ENCODE measurements around the gene UCN3. TPM values are rescaled to one million over a fixed set of nuclear protein-coding genes. Genes with fewer than 3 reads are reported as not detected.
"Not testable (repeated sequence)": the region's sequence is repeated elsewhere in the genome, so short reads cannot be mapped to it uniquely, and the experiment has no call there.

Gene UCN3
- total RNA-seq, 2 experiments from 2014 or later, result not detected

DNA sequence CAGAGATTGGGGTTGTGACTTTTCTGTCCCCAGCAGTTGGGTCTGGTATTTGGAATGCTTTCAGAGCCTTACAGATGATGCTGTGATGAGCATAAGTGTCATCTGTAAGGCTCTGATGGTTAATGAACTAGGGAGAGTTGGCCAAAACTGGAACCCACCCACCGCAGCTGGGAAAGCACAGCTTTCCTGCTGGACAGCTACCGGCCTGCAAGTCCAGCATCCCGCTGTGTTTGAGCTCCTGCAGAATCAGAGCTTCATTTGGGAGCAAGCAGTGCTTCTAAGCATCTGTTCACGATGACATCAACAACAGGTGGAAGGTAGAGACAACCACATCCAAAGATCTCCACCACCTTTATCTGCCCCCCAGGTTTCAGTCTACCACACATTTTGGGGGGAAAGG, 11.7 kb downstream of the UCN3 start:
- Histone ChIP-seq H3K4me3 (ENCODE audit: low read length) (no peak overlapping the region), H3K27me3 (ENCODE audit: control insufficient read depth in 1 of 2, insufficient read depth in 2 of 2, low read length in 2 of 2) (no peaks in the 10 kb centered on the region), H3K9me3 (ENCODE audit: control insufficient read depth in 1 of 2, insufficient read depth in 1 of 2, low read length in 2 of 2) (no peaks in the 10 kb centered on the region), H3K36me3 (ENCODE audit: insufficient read depth, low read length) (no peaks in the 10 kb centered on the region), H3K27ac (ENCODE audit: low read depth in 1 of 2, low read length in 2 of 2) (no peak overlapping the region), H3K4me1 (ENCODE audit: insufficient read depth, low read length) (no peaks in the 10 kb centered on the region)
- no peak for DNase-seq
- TF ChIP-seq, protein P1, sequence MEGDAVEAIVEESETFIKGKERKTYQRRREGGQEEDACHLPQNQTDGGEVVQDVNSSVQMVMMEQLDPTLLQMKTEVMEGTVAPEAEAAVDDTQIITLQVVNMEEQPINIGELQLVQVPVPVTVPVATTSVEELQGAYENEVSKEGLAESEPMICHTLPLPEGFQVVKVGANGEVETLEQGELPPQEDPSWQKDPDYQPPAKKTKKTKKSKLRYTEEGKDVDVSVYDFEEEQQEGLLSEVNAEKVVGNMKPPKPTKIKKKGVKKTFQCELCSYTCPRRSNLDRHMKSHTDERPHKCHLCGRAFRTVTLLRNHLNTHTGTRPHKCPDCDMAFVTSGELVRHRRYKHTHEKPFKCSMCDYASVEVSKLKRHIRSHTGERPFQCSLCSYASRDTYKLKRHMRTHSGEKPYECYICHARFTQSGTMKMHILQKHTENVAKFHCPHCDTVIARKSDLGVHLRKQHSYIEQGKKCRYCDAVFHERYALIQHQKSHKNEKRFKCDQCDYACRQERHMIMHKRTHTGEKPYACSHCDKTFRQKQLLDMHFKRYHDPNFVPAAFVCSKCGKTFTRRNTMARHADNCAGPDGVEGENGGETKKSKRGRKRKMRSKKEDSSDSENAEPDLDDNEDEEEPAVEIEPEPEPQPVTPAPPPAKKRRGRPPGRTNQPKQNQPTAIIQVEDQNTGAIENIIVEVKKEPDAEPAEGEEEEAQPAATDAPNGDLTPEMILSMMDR (IDR thresholded peaks at IDR 0.05), result no peak
- intact Hi-C loops (cut with DNase I, micrococcal nuclease), result no loop called here
- Mint-ChIP-seq H3K4me1 (ENCODE audit: low read depth) (no peaks in the 10 kb centered on the region), H3K4me3 (no peak overlapping the region), H3K36me3 (ENCODE audit: low read depth) (no peaks in the 10 kb centered on the region), H3K27ac (no peak overlapping the region), H3K9me3 (no peaks in the 10 kb centered on the region), H3K27me3 (no peaks in the 10 kb centered on the region)
- ATAC-seq (ENCODE audit: poor library complexity), result no peak
- ChIA-PET CTCF (interaction anchor here (1.2 kb wide), 1 partner anchor 527 kb away, joined by 3 read pairs; no protein-coding TSS in a partner anchor), POLR2A (no interaction called here)

DNA sequence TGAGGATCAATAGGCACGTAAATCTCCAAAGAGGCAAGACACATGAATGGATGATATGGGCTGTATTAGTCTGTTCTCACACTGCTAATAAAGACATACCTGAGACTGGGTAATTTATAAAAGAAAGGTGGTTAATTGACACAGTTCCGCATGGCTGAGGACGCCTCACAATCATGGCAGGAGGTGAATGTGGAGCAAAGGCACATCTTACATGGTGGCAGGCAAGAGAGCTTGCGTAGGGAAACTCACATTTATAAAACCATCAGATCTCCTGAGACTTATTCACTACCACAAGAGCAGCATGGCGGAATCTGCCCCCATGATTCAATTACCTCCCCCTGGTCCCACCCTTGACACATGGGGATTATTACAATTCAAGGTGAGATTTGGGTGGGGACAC, 14.4 kb downstream of the UCN3 start:
- H3K4me3 Mint-ChIP-seq; H3K36me3 Mint-ChIP-seq (ENCODE audit: low read depth); H3K4me1 Mint-ChIP-seq (ENCODE audit: low read depth); DNase-seq; ATAC-seq (ENCODE audit: poor library complexity); H3K9me3 ChIP-seq (ENCODE audit: control insufficient read depth in 1 of 2, insufficient read depth in 1 of 2, low read length in 2 of 2); POLR2A ChIA-PET; H3K27me3 Mint-ChIP-seq; H3K4me1 ChIP-seq (ENCODE audit: insufficient read depth, low read length); H3K4me3 ChIP-seq (ENCODE audit: low read length); H3K27ac Mint-ChIP-seq; intact Hi-C loops (cut with DNase I, micrococcal nuclease); H3K9me3 Mint-ChIP-seq; H3K27me3 ChIP-seq (ENCODE audit: control insufficient read depth in 1 of 2, insufficient read depth in 2 of 2, low read length in 2 of 2); H3K36me3 ChIP-seq (ENCODE audit: insufficient read depth, low read length); H3K27ac ChIP-seq (ENCODE audit: low read depth in 1 of 2, low read length in 2 of 2): not testable (repeated sequence)
- CTCF ChIA-PET, result interaction anchor here (0.8 to 1.0 kb wide), 3 partner anchors 35 to 530 kb away, joined by 3 to 5 read pairs (median 3); no protein-coding TSS in a partner anchor

DNA sequence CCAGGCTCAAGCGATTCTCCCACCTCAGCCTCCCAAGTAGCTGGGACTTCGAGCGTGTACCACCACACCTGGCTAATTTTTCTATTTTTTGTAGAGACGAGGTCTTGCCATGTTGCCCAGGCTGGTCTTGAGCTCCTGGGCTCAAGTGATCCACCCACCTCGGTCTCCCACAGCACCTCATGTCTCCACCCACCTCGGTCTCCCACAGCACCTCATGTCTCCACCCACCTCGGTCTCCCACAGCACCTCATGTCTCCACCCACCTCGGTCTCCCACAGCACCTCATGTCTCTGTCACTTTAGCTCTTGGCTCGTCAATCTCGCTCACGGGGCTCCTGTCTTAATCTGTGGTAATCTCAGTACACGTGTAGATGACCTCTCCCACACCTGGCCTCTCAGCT, 15.6 kb downstream of the UCN3 start:
- H3K4me1 Mint-ChIP-seq (ENCODE audit: low read depth); DNase-seq; H3K36me3 ChIP-seq (ENCODE audit: insufficient read depth, low read length); H3K27ac ChIP-seq (ENCODE audit: low read depth in 1 of 2, low read length in 2 of 2); H3K4me1 ChIP-seq (ENCODE audit: insufficient read depth, low read length); H3K27me3 Mint-ChIP-seq; H3K4me3 Mint-ChIP-seq; ATAC-seq (ENCODE audit: poor library complexity); H3K4me3 ChIP-seq (ENCODE audit: low read length); POLR2A ChIA-PET; H3K36me3 Mint-ChIP-seq (ENCODE audit: low read depth); H3K9me3 ChIP-seq (ENCODE audit: control insufficient read depth in 1 of 2, insufficient read depth in 1 of 2, low read length in 2 of 2); H3K27ac Mint-ChIP-seq; H3K27me3 ChIP-seq (ENCODE audit: control insufficient read depth in 1 of 2, insufficient read depth in 2 of 2, low read length in 2 of 2); H3K9me3 Mint-ChIP-seq: not testable (repeated sequence)
- CTCF ChIA-PET, result interaction anchor here (1.0 kb wide), 1 partner anchor 531 kb away, joined by 5 read pairs; no protein-coding TSS in a partner anchor
- intact Hi-C loops (cut with DNase I, micrococcal nuclease), result loop anchor here in 1 of 2 experiments (10.0 kb wide), 1 partner anchor 566 kb away; no protein-coding TSS in a partner anchor

DNA sequence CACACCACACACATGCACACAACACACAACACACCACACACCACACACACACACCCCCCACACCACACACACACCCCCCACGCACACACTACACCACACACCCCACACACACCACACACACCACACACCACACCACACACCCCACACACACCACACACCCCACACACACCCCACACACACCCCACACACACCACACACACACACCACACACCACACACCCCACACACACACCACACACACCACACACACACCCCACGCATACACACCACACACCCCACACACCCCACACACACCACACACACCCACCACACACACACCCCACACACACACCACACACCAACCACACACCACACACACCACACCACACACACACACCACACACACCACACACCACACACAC, 16.4 kb downstream of the UCN3 start:
- Histone ChIP-seq H3K36me3 (ENCODE audit: insufficient read depth, low read length) (no peaks in the 10 kb centered on the region), H3K27me3 (ENCODE audit: control insufficient read depth in 1 of 2, insufficient read depth in 2 of 2, low read length in 2 of 2) (no peaks in the 10 kb centered on the region), H3K4me3 (ENCODE audit: low read length) (no peak overlapping the region), H3K9me3 (ENCODE audit: control insufficient read depth in 1 of 2, insufficient read depth in 1 of 2, low read length in 2 of 2) (no peaks in the 10 kb centered on the region), H3K27ac (ENCODE audit: low read depth in 1 of 2, low read length in 2 of 2) (no peak overlapping the region), H3K4me1 (ENCODE audit: insufficient read depth, low read length) (peaks cover 4% of the 10 kb centered on the region)
- Mint-ChIP-seq H3K9me3 (no peaks in the 10 kb centered on the region), H3K4me1 (ENCODE audit: low read depth) (no peaks in the 10 kb centered on the region), H3K27ac (no peak overlapping the region), H3K4me3 (no peak overlapping the region), H3K27me3 (peaks cover 4% of the 10 kb centered on the region), H3K36me3 (ENCODE audit: low read depth) (no peaks in the 10 kb centered on the region)
- TF ChIP-seq, protein P1 (IDR thresholded peaks at IDR 0.05), result no peak
- DNase-seq, result no peak
- intact Hi-C loops (cut with DNase I, micrococcal nuclease), result loop anchor here in 1 of 2 experiments (10.0 kb wide), 1 partner anchor 566 kb away; no protein-coding TSS in a partner anchor
- ATAC-seq (ENCODE audit: poor library complexity), result no peak
- ChIA-PET CTCF (no interaction called here), POLR2A (no interaction called here)
